HG03520 (cell line): ENCODE data around the gene RRN3.
"Not testable (repeated sequence)": the region's sequence is repeated elsewhere in the genome, so short reads cannot be mapped to it uniquely, and the experiment has no call there.

Experiments used
- ATAC-seq: cut with Tn5 transposase; IDR thresholded peaks from one replicate; pipeline ENCODE4 v1.9.1; 2021; ENCODE audit warnings: mild to moderate bottlenecking, moderate library complexity; ENCODE audit not compliant: unreplicated experiment

Gene RRN3

GRCh38 chr16:15052747-15053476, 41.2 kb downstream of the RRN3 start:
- no peak for ATAC-seq

GRCh38 chr16:15051387-15051951, 42.6 kb downstream of the RRN3 start:
- no peak for ATAC-seq

- ATAC-seq: not testable (repeated sequence)
These were observed 43.6 kb downstream of the RRN3 start for GRCh38 chr16:15050440-15050839.

DNA sequence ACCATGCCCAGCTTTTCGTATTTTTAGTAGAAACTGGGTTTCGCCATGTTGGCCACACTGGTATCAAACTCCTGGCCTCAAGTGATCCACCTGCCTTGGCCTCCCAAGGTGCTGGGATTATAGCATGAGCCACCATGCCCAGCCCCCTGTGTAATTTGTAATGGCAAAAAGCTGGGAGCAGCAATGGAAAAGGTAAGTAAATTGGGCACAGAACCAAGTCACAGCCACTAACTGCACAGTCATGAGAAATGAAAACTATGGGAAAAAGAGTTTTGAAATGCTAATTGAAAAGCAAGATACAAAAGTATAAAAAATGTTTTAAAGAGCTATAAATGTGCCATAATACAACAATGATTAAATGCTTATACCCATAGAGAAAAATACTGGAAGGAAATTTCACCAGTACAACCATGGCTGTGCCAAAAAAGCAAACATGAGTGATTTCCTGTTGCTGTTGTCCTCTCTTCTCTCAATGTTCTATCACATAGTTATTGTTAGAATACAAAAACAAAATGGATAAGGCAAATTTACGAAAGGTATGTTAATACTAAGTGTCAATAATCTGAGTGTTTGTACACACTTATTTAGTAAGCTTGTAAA, 44.4 kb downstream of the RRN3 start:
- no peak for ATAC-seq

DNA sequence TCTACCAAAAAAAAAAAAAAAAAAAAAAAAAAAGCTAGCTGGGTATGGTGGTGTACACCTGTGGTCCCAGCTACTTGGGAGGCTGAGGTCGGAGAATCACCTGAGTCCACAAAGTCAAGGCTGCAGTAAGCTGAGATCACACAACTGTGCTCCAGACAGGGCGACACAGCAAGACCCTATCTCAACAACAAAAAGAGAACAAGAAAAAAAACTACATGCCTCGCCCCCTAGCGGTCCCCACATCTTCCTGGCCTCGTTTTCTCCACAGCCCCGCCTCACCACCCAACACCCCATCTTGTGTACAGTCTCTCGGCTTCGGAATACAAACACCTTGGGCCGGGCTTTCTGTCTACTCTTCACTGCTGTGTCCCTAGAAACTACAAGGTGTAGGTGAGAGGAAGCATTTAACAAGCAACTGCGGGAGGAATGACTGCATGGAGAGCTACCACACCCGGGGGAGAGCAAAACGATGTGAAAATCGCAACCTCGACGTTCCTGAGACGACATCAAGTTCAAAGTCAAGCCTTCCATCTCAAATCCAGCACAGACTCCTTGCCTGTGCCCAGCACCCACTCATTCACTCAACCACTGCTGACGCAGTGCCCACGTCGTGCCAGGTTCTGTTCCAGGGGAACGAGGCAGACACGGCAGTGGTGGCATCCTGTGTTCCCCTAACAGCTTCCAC, 47.2 kb downstream of the RRN3 start:
- no peak for ATAC-seq

DNA sequence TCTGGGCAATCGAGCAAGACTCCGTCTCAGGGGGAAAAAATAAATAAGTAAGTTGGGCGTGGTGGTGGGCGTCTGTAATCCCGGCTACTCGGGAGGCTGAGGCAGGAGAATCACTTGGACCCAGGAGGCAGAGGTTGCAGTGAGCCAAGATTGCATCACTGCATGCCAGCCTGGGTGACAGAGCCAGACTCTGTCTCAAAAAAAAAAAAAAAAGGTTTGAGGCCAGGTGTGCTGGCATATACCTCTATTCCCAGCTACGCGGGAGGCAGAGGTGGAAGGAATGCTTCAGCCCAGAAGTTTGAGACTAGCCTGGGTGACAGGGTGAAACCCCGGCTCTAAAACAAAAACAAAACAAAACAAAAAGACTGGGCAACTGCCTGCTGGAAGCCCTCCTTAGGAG, 48.8 kb downstream of the RRN3 start:
- ATAC-seq: not testable (repeated sequence)

GRCh38 chr16:15044286-15044685, 49.8 kb downstream of the RRN3 start:
- ATAC-seq: no peak

GRCh38 chr16:15043344-15043743, 50.7 kb downstream of the RRN3 start:
- ATAC-seq: no peak

DNA sequence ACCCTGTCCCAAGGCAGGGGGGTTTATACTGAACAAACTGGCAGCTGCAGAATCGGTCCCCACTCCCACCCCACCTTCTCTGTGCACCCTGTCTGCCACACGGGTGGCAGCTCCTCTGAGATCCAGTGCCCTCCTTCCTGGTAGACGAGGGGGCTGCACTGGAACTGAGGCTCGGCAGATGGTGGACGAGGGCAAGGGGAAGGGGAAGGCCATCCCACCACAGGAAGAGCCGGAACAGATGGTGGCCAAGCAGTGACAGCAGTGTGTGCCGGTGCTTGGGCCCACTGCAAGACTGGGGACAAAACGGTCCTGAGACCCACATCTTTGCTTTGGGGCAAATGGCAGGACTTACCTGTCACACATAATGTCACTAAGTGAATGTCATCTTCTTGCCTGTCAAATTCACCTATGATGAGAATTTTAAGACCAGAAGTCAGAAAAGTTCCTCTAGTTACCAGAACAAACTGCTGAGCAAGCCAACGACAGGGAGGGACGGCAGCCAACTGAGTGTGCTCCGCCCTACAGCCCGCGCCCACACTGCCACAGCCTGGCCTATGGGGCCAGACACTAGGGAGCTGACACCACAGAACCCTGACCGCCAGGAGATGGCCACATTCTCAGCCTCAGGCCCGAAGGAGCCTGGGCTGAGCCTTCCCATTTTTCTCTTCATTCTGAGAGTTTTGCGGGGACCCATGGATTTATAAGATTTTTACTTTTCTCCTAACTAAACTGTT, 52.6 kb downstream of the RRN3 start:
- ATAC-seq: no peak

- no peak for ATAC-seq
These were observed 55.4 kb downstream of the RRN3 start for GRCh38 chr16:15038689-15039088.

DNA sequence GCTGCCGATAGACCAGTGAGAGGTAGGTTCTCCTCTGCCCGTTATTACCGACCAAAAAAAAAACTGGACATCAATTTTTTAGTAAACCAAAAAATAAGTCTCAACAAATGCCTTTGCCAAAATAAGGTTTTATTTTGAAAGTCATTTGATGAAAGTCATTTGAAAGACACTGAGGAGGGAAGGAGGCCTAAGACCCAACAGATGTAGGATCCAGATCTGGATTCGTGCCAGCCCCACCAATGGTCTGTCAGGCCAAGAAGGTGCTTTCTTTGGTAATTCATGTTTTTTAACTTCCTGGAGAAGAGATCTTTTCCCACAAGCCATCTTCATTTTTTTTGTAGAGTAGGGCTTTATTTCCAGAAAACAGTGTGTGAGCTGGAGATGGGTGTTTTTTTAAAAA, 56.3 kb downstream of the RRN3 start:
- ATAC-seq: no peak

DNA sequence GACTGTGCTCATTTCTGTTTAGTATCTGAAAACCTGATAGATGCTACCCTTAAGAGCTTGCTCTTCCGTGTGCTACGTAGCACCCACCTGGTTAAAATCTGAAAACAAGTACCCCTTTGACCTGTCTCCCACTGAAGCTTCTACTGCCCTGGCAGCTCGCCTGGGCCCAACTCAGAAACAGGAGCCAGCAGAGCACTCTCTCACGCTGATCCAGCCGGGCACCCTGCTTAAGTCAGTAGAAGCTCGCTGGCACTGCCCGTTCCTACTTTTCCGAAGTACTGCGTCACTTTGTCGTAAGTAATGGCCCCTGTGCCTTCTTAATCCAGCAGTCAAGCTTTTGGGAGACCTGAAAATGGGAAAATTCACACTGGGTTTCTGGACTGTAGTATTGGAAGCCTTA, 57.1 kb downstream of the RRN3 start:
- no peak for ATAC-seq

DNA sequence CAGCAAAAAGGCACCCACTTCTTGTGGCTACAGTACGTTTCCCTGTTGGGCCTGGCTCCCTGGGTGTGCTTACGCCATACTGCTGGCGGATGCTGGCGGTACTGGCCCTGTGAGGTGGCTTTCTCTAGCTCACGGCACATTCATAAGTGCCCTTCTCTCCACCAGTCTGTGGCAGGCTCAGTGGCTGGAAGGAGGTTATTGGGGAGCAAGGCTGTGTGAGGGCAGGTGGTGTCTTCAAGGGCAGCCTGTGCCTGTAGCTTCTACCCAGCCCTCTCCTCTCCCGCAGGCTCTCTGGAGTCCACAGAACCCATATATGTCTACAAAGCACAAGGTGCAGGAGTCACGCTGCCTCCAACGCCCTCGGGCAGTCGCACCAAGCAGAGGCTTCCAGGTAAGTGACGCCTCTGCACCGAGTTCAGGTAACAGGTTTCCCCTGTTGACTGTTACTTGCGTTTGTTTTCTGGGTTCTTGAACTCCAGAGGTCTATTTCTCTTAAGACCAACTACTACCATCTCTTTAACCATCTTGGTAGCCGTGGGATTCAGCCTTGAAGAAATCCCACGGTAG, 58.8 kb downstream of the RRN3 start:
- no peak for ATAC-seq

GRCh38 chr16:15034266-15035162, 59.6 kb downstream of the RRN3 start:
- ATAC-seq: no peak

- ATAC-seq: no peak
These were observed 60.8 kb downstream of the RRN3 start for GRCh38 chr16:15033309-15033707.

GRCh38 chr16:15032547-15033308, 61.3 kb downstream of the RRN3 start:
- ATAC-seq: no peak

DNA sequence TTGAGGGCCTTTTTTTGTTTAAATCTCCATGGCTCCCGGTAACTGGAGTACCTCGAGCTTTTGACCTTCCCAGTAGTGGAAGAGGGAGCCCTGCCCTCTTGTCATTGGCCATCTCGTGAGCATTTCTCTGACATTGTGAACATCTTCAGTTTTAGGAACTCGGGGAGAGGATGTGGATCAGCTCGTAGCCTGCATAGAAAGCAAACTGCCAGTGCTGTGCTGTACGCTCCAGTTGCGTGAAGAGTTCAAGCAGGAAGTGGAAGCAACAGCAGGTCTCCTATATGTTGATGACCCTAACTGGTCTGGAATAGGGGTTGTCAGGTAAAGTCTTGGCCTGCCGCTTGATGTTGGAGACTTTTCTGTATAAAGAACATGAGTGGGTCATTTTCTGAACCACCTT, 62.5 kb downstream of the RRN3 start:
- ATAC-seq: no peak

GRCh38 chr16:15031179-15031578, 62.9 kb downstream of the RRN3 start:
- no peak for ATAC-seq

GRCh38 chr16:15029749-15030148, 64.3 kb downstream of the RRN3 start:
- ATAC-seq: not testable (repeated sequence)
